CD4-positive, alpha-beta T cell treated with Interleukin-2 at 100 ng/mL for 4 hours (primary cell): ENCODE measurements around the gene DCTN1.
A peak's percentile ranks its signal among the peaks of the same experiment; 100 is the strongest.

Experiments used
- DNase-seq: peaks from one replicate; pipeline ENCODE4 v3.0.0-alpha.2; 2020; ENCODE audit warnings: low spot score

Gene DCTN1

DNA sequence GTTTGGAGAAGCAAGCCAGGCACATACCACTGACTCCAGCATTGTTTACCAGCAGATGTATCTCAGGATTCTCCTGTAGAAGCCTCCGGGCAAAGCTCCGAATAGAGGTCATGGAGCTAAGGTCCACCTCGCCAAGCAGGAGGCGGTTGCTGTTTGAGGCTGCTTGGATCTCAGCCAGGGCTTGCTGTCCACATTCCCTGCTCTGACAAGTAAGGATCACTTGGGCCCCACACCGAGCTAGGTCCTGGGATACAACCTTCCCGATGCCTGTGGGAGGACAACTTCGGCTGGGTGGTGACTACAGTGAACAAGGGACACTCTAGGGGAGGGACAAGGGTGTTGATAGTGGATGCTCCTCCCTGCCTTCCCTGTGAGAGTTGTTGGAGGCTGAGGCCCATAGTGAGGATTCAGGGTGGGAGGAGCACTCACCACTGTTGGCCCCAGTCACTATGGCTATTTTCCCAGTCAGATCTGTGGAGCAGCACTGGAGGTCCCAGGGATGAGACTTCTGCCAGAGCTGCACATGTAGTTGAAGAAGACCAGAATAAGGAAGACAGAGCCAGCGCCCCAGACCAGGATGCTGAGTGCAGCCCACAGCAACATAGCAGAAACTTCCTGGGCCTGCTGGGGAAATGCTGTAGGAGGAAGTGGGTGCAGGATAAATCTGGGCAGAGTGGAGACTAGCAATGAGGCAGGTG is 33.0 kb upstream of the DCTN1 start:
- no peak for DNase-seq

DNA sequence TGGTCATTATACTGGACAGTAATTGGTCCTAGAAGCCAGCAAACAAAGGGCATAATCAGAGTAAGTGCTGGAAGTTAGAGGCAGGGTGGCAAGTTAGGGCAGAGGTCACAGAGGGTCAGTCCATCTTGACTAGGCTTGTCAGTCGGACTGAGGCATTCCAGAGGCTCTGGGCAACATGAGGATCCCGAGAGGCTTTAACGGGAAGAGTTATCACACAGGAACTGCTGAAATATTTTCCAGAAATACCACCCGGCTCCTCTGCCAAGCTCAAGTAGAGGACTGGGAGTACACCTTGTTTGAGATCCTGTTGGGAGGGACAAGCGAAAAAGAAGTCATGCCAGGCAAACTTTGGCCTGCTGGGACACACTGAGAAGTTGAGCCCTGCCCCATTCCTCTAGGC is 27.6 kb upstream of the DCTN1 start:
- no peak for DNase-seq

DNA sequence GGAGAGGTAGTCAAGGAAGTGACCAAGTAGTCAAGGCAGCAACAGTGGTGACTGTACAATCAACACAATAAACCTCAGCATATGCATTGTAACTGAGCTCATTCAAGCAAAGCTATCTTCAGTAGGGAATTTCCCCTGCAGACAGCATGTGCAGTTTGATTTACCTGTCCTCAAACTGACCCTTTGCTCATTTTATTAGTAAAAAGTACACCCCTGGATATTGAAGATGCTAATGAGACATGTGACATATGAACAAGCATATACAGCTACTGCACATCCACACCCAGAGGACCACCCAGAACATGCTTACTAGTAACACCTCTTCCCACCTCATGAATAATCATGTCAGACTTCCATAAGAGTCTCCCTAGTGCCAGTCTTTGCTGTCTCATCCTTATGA is 25.9 kb upstream of the DCTN1 start:
- no peak for DNase-seq

DNA sequence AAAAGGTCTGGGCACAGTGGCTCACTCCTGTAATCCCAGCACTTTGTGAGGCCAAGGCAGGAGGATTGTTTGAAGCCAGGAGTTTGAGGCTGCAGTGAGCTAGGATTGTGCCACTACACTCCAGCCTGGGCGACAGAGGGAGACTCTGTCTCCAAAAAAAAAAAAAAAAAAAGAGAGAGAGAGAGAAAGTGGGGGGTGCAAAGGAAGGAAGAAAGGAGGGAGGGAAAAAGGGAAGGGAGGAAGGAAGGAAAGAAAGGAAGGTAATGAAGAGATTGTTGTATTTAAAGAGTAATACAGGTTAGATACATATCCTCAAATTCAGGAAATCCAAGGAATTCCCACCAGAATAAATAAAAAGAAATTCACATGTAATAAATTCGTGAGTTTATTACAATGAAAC is 21.8 kb upstream of the DCTN1 start:
- no peak for DNase-seq

DNA sequence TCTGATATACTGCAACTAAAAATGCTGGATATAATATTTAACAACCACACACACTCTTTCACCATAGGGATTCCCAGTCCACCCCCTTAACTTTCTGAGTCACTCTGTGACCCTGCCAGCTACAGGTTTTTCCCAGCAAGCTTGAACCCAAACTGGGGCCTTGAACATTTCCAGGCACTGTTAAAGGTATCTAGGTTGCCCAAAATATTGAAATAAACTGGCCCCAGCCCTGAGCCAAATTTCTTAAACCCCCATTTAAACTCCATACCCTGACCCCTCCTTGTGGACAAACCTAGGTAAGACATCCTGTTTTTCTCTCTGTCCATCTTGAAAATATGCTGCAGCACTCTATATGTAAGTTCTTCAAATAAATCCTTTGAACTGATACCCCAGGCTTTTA is 19.7 kb upstream of the DCTN1 start:
- peak; percentile 55 for DNase-seq

DNA sequence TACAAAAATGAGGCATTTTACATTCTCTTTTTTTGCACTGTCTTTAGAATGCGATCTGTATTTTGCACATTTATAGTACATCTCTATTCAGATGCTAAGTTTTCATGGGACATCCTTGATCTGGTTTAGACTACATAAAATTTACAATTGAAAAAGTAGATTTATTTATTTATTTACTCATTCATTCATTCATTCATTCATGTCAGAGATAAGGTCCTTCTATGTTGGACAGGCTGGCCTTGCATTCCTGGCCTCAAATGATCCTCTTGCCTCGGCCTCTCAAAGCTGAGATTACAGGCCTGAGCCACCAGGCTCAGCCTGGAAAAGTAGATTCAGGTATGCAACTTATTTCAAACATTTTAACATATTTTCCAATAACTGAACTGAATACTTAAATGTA is 16.0 kb upstream of the DCTN1 start:
- no peak for DNase-seq

DNA sequence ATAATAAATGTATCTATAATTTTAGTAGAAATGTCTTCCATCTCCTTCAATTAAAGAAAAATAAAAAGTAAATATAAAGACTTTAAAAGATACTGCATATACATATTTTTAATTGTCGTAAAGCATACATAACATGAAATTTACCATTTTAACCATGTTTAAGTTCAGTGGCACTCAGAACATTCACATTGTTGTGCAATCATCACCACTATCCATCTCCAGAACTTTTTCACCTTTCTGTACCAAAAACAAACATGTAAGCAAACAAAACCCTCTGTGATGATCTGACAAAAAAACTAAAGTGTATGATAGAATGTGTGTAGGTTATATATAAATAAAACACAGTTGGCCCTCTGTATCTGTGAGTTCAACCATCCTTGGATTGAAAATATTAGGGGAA is 13.4 kb upstream of the DCTN1 start:
- no peak for DNase-seq

DNA sequence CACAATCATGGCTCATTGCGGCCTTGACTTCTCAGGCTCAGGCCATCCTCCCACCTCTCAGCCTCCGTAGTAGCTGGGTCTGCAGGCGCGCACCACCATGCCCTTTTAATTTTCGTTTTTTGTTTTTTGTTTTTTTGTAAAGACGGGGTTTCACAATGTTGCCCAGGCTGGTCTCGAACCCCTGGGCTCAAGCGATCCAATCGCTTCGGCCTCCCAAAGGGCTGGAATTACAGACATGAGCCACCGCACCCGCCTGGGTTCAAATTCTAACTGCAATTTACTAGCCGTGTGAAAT is 12.3 kb upstream of the DCTN1 start:
- DNase-seq, result no peak

DNA sequence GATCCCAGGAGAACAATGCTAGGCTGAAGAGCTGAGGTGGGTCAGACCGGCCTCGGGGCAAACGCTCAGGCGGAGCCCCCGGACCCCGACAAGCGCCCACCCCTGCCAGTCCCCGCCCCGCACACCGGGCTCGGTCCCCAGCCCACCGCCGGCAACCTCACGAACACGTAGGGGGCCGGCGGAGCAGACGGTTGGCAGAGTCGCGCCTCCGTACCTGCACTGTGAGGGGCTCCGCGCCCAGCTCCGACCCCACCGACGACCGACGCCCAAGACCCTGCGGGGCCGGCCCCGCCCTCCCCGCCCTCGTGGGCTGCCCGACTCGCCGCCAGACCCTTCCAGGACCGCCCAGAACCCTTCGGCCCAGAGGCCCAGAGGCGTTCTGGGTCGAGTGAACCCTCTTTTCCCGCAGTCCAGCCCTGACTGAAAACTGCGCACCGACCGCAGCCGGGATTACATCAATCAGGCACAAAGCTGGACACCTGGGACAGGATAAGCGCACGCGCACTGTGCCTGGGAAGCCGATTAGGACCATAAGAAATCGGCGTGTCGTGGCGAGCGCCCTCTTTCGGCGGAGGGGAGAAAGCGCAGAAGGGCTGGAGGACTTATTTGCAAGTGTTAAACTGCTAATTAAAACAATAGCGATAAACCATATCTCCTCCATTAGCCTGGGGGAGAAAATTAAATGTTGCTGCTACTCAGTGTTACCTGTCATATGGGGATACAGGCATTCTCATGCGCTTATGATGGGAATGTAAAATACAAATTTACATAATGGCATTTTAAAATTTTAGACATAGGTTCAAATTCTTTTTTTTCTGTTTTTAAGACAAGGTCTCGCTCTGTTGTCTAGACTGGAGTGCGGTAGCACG is 11.7 kb upstream of the DCTN1 start:
- peak; percentile 96 for DNase-seq

DNA sequence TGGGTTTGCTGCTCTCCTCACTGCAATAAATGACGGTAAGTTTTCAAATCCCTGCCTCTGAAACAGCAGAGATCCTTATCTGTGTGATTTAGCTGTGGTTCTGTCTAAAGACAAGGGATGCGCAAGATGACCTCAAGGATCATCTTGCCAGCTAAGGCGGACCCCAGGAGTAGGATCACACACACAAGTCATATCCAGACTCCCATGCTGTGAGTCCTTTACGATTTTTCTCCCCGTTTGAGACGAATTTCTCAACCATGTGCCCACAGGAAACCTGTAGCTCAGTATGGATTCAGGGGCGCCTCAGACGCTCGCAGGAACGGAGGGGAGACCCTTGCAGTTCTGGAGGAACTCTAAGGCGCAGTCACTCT is 11.1 kb upstream of the DCTN1 start:
- DNase-seq, result peak; percentile 4

DNA sequence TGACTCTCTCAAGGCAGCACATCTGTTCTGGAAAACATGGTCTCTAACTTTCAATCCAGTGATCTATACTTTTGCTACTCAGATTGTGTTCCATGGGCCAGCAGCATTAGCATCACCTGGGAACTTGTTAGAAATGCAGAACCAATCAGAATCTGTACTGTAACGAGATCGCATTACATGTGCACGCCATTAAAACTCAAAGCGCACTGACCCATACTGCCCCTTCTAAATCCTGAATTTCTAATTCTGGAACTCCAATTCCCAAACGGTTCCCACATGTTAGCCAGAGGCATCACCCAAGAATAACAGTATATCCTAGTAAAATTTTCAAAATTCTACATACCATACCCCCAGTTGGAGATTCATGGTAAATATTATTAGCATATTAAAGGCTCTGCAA is 10.5 kb upstream of the DCTN1 start:
- no peak for DNase-seq

DNA sequence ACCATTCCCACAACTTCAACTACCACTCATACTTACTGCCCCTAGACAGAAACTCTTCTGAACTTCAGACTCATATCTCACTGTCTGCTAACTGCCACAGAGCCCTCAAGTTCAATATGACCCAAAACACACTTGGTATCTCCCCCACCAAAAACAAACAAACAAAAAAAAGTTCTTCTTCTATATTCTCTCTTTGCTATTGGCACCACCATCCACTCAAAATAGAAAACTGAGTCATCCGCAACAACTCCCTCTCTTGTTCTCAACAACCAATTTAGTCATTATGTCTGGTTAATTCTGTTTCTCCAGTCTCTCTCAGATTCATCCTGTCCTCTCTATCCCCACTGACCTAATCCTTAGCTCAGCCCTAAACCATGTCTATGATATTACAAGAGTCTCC is 7.2 kb upstream of the DCTN1 start:
- no peak for DNase-seq

DNA sequence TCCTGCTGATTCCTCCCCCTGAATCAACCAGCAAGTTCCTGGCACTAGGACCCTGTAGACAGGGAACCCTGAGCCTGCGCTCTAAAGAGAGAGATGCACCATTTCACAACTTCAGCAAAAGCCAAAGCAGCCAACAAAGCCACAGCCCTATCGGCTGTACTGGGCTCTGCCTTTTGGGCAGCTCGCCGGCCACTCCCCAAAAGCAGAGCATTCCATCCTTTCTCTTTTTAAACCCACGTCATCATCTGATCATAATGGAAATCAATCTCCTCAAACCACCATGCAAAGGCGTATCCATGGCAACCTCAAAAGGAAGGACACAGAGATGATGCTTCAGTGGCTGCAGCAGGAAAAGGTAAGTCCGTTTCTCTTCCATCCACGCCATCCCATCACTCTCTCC is 5.3 kb upstream of the DCTN1 start:
- DNase-seq, result no peak

DNA sequence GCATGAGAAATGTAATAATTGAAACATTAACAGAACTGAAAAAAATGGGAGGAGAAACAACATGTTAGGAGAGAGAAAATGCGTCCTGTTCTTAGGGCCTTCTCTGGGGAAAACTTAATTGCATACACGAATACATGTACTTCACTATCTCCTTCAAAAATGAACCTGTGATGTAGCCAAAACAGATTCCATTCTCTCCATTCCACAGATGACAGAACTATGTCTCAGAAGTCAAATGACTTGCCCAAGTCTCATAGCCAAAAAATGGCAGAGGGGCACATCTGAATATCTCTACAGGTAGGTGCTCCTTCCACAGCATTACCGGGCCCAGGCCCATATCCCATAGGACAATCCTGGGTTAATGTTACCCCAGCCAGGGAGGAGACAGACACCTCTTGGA is 3.9 kb upstream of the DCTN1 start:
- DNase-seq, result no peak

DNA sequence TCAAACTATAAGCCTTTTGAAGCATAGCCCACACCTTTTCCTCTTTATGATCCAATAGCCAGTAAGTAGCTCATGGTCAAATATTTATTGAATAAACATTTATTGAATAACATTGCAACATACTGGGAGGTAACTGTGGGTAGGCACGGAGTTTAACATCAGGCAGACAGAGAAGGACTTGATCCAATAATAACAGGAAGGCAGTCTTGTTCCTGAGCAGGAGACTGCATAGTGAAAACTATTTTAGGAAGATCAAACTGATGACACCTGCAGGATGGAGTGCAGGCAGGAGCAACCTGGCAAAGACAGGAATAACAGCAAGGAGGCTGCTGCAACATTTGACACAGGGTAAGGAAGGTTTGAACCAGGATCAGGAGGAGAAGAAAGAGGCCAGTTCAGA is 3.1 kb upstream of the DCTN1 start:
- no peak for DNase-seq

DNA sequence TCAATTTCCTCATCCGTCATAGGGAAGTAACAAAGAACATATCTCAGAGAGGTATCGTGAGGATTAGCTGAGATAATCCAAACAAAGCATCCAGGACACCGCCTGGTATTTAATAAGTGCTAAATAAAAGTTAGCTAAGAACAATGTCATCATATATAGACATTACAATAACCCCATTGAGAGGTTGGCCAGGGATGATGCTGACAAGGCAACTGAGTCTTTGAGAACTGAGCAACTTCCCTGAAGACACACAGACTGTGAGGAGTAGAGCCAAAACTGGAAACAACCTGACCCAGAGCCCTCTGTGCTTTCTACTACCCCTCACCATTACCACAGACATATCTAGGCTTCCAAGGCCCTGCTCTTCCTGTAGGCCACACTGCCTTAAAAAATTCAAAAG is 1.6 kb upstream of the DCTN1 start:
- no peak for DNase-seq

DNA sequence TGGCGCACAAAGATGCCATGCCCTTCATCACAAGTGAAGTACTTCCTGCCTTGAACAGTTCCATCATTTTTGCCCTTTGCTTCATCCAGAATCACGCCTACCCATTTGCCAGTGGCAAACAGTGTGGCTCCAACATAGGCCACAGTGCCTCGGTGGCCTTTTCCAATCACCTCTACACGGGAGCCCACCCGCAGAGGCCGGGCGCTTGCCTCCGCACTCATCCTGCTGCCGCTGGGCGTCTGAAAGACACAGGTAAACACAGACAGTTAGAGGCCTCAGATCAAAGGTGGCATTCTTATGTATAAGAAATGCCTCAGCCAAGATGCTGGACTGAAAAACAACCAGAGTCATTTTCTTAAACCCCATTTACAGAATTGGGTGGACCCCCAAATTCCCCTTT is 2.1 kb downstream of the DCTN1 start:
- DNase-seq, result no peak

DNA sequence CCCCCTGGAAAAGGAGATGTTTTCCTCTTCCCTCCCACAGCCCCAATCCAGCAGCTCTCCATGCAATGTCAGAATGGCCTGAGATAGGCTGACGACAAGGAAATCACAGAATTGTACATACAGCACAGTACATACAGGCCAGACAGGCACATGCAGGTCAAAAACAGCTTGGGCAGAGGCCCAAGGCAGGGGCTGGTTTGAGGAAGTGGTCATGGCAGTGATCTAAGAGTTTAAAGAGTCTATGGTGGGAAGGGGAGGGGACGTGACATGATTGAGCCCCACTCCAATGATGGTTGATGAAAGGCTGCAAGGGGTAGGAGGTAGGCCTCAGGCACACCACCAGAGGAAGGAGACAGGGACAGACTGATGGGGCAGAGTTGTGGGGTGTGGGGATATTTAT is 4.3 kb downstream of the DCTN1 start:
- no peak for DNase-seq

DNA sequence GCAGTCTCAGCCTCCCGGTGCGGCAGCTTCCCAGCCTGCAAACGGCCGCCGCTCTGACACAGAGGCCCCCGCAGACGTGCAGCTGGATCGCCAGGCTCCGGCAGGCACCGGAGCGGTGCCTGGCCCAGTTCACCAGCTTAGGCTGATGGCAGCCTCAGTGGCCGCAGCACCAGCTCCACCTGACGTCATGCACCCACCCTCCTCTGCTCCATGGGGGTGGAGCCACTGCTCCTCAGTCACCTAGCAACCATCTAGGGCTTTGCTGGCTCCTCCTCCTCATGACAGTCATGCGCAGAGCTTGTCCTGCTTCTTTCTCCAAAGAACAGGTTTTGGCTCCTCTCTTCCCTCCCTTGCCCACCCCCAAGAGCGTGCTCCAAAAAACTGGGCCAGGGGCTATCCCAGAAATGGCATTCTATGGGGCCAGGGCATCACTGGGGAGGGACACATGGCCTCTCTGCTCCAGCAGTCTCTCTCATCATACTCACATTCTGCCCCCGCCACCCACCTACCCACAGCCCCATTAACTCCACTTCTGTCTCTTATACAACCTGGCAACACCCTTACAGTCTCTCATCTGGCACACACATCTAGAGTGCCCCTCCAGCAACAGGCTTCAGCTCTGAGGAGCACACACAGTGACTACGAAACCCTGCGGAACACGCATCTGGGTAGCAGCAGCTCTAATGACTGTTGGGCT is 5.5 kb downstream of the DCTN1 start:
- DNase-seq, result no peak

DNA sequence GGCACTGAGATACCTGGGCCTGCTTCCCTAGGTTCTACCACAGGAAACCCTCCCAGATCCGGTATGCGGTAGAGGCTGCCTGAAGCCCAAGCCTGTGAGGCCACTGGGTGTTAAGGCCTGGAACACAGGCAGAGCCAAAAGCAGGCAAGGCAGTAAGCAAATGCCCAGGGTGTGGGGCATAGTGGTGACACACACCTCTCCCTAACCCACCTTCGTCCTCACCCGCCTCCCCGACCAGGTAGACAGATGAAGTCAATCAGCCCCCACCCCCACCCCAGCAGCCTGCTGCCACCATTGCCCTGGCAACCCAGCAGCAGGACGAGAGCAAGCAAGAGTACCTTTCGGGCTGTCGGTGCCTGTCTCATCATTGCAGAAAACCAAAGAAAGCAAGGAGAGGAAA is 6.1 kb downstream of the DCTN1 start:
- DNase-seq, result no peak

DNA sequence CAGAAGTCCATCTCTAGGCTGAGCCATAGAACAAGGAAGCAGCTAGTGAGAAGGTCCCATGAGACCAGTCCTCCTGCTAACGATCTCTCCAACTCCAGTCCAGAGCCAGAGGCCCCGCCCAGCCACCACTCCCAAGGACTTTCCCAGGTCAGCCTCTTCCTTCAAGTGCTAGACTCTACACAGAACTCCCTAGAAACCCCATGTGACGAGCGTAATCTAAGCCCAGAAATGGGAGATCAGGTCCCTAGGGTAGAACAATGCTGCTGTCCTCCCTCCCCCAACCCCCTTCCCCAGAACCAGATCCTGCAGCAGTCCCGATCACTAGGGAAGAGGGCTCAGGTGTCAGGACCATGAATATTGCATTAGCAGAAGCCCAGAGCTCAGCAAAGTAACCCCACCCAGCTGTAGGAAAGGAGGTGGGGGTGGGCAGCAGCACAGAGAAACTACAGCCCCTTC is 6.9 kb downstream of the DCTN1 start:
- DNase-seq, result no peak

DNA sequence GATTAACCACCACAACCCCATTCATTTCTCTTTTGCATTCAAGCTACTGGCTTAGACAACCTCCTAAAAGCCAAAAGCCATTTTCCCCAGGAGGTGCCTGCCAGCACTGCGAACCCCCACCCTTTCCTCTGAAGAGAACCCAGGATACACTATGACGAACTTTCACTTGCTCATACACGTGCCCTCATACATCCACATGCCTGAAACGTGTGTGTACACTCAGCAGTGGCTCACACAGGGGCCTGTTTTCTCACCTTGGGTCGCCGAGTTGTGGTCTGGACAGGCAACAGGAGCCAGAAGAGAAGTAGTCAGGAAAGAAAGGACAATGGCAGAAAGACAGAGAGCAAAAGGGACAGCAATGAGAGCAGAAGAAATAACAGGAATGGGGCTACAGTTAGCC is 7.4 kb downstream of the DCTN1 start:
- DNase-seq, result no peak

DNA sequence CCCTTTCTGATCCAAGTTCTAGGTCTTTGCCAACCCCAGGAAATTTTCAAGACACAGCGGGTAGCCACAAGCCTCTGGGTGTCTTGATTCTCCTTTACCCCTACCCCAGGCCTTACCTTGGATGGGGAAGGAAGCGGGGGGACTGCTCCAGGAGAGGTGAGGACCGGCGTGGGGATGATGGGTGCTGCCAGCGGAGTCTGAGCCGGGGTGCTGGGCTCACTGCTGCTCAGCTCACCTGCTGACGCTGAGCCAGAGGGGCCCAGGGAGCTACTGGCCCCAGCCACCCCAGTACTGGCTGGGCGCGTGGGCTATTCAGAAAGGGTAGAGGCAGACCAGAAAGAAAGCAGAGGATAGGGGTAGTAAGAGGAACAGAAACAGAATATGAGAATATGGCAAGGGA is 8.7 kb downstream of the DCTN1 start:
- no peak for DNase-seq
